HCT116 (cell line): ENCODE results near the gene VPS37D. TPM values are rescaled to one million over a fixed set of nuclear protein-coding genes. Genes with fewer than 3 reads are reported as not detected.
A peak's percentile ranks its signal among the peaks of the same experiment; 100 is the strongest.

Experiments
- ATAC-seq: fragments of 200-7000 bp; cut with Tn5 transposase; 2 replicates; pipeline ENCODE4 v1.9.1; 2020; ENCODE audit warnings: mild to moderate bottlenecking, moderate library complexity
- BruUV-seq: library from RNA; stranded (reverse); fragments of 400-500 nt; replicated peaks from 2 replicates; lab custom pipeline; 2021; lab: Mats Ljungman, UMichigan
- CTCF ChIA-PET: fragments of 300-600 bp; sonication (Branson Sonifier 250); formaldehyde crosslinking; loops from one replicate; lab custom pipeline; 2021; ENCODE audit warnings: antibody characterized with exemption; lab: Charles Lee
- POLR2A ChIA-PET: fragments of 300-600, 350-600 bp; sonication (Branson Sonifier 250); formaldehyde crosslinking; loops from one replicate; lab custom pipeline; 2021; ENCODE audit warnings: antibody characterized with exemption; lab: Charles Lee
- RAD21 ChIA-PET, 2 experiments: fragments of 300-600 bp; sonication (Branson Sonifier 250); formaldehyde crosslinking; loops; one replicate each; lab custom pipeline; 2023; ENCODE audit warnings: low total read pairs in 2 of 2; ENCODE audit not compliant: uncharacterized antibody in 2 of 2, unreplicated experiment in 2 of 2, low non-redundant PET in 1 of 2; lab: Charles Lee
- DNase-seq: peaks from one replicate; pipeline ENCODE4 v3.0.0-alpha.2; 2010; ENCODE audit warnings: low read depth, low spot score
- H2AFZ ChIP-seq: fragments of 200-600 bp; shearing (Covaris generic), sonication (generic); 2 replicates; pipeline ENCODE4 v1.6.1; 2017; ENCODE audit warnings: low read depth, mixed run types, mixed read lengths, antibody characterized with exemption, low read length; ENCODE audit not compliant: poor library complexity, severe bottlenecking
- H3K27ac ChIP-seq: 2 replicates; pipeline ENCODE4 v1.5.1; 2012; ENCODE audit warnings: low read depth, low read length
- H3K27me3 ChIP-seq: fragments of 200-600 bp; sonication (generic); 2 replicates; pipeline ENCODE4 v1.6.1; 2016; ENCODE audit warnings: mixed run types, low read length, mixed read lengths; ENCODE audit not compliant: insufficient read depth
- H3K36me3 ChIP-seq, 2 experiments: fragments of 200-500 bp in 1 of 2; fragments of 200-600 bp in 1 of 2; sonication (Bioruptor generic) in 1 of 2; sonication (generic) in 1 of 2; 2 replicates each; pipeline versions ENCODE4 v1.5.1 to v1.6.1; 2014 to 2016; ENCODE audit warnings: low read length in 2 of 2, inconsistent platforms in 1 of 2, mixed read lengths in 1 of 2, mixed run types in 1 of 2; ENCODE audit not compliant: insufficient read depth in 2 of 2, control insufficient read depth in 1 of 2
- H3K4me1 ChIP-seq, 2 experiments: fragments of 200-600 bp in 1 of 2; sonication (generic) in 1 of 2; 2 replicates each; pipeline versions ENCODE4 v1.5.1 to v1.6.1; 2012 to 2017; ENCODE audit warnings: low read length in 2 of 2, inconsistent platforms in 1 of 2, mild to moderate bottlenecking in 1 of 2, mixed read lengths in 1 of 2, mixed run types in 1 of 2, moderate library complexity in 1 of 2; ENCODE audit not compliant: insufficient read depth in 2 of 2, control insufficient read depth in 1 of 2
- H3K4me2 ChIP-seq: fragments of 200-600 bp; sonication (generic); 2 replicates; pipeline ENCODE4 v1.6.1; 2017; ENCODE audit warnings: mixed run types, low read length, mixed read lengths
- H3K4me3 ChIP-seq, 2 experiments: fragments of 200-600 bp in 1 of 2; sonication (generic) in 1 of 2; replicated peaks in 1 of 2; 2 replicates each; pipeline ENCODE4 v1.5.1; 2011 to 2016; ENCODE audit warnings: low read length in 2 of 2, control low read depth in 1 of 2, low read depth in 1 of 2, mild to moderate bottlenecking in 1 of 2, mixed read lengths in 1 of 2, mixed run types in 1 of 2
- H3K79me2 ChIP-seq: fragments of 200-600 bp; sonication (generic); 2 replicates; pipeline ENCODE4 v1.6.1; 2017; ENCODE audit warnings: mild to moderate bottlenecking, mixed run types, low read length, moderate library complexity, mixed read lengths; ENCODE audit not compliant: insufficient read depth
- H3K9ac ChIP-seq: fragments of 200-600 bp; sonication (generic); 2 replicates; pipeline ENCODE4 v1.6.1; 2016; ENCODE audit warnings: low read length, mixed read lengths
- H3K9me2 ChIP-seq: fragments of 200-600 bp; sonication (generic), shearing (Covaris generic); 2 replicates; pipeline ENCODE4 v1.6.1; 2017; ENCODE audit warnings: mixed run types, mild to moderate bottlenecking, moderate library complexity; ENCODE audit not compliant: insufficient read depth
- H3K9me3 ChIP-seq, 2 experiments: fragments of 200-500 bp in 1 of 2; fragments of 200-600 bp in 1 of 2; sonication (Bioruptor generic) in 1 of 2; sonication (generic) in 1 of 2; 2 replicates each; pipeline ENCODE4 v1.6.1; 2014 to 2017; ENCODE audit warnings: low read length in 2 of 2, mixed read lengths in 2 of 2, inconsistent platforms in 1 of 2, low read depth in 1 of 2, mild to moderate bottlenecking in 1 of 2, mixed run types in 1 of 2, moderate library complexity in 1 of 2; ENCODE audit not compliant: control insufficient read depth in 1 of 2, insufficient read depth in 1 of 2
- H4K20me1 ChIP-seq: fragments of 200-600 bp; sonication (generic), shearing (Covaris generic); 2 replicates; pipeline ENCODE4 v1.6.1; 2017; ENCODE audit warnings: mixed run types, mild to moderate bottlenecking, moderate library complexity; ENCODE audit not compliant: insufficient read depth
- CTCF ChIP-seq, 3 experiments: fragments of 200-600 bp in 1 of 3; sonication (generic) in 1 of 3; IDR thresholded peaks in 2 of 3; conservative IDR thresholded peaks in 1 of 3; 2 replicates each; pipeline ENCODE4 v1.5.1; 2012 to 2017; ENCODE audit warnings: low read depth in 2 of 3, low read length in 2 of 3, antibody characterized with exemption in 1 of 3, borderline replicate concordance in 1 of 3, control low read depth in 1 of 3, mild to moderate bottlenecking in 1 of 3, mixed read lengths in 1 of 3, mixed run types in 1 of 3, moderate library complexity in 1 of 3; ENCODE audit not compliant: insufficient read depth in 1 of 3
- EZH2phosphoT487 ChIP-seq: fragments of 200-600 bp; IDR thresholded peaks from 2 replicates; pipeline ENCODE4 v1.6.1; 2018; ENCODE audit warnings: antibody characterized with exemption, borderline replicate concordance
- MAX ChIP-seq: IDR thresholded peaks from 2 replicates; pipeline ENCODE4 v1.6.1; 2012
- REST ChIP-seq: IDR thresholded peaks from 2 replicates; pipeline ENCODE4 v1.6.1; 2012; ENCODE audit warnings: low read depth
- ZFX ChIP-seq: fragments of 450-650 bp; IDR thresholded peaks from 2 replicates; pipeline ENCODE4 v1.6.1; 2017
- intact Hi-C: fragments of 100-400 bp; cut with micrococcal nuclease; formaldehyde crosslinking; loops from 2 replicates; pipeline ENCODE4 v1.10.0; 2022
- total RNA-seq: library from RNA; stranded (reverse); gene quantifications from one replicate; pipeline ENCODE4 v1.2.1, GENCODE V29; 2021; ENCODE audit not compliant: unreplicated experiment

The VPS37D gene
- total RNA-seq, 1 experiment from 2014 or later, result 9.5 TPM

DNA sequence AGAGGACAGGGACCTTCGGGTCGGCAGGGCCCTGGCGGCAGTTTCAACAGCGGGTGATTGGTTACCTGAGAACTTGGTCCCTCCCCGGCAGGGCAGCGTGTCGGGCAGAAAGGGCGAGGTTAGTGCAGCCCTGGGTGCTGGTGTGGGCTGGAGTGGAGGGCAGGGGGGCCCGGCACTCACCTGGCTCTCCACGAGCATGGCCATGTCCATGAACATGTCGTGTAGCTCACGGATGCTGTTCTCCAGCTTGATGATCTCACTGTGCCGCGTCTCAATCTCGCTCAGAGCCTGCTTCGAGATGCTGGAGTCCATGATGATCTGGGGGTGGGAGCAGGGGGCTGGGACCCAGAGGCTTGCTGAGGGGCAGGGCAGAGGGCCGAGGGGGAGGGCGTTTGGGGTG is 35.0 kb downstream of the VPS37D start:
- POLR2A ChIA-PET, result no interaction called here
- H3K4me3 ChIP-seq, result no peak overlapping the region
- peak overlapping the region; percentile 27; the same call in 1 of the 2 replicates for H3K27ac ChIP-seq
- ATAC-seq, result no peak
- H3K9ac ChIP-seq, result no peak overlapping the region
- no peaks in the 10 kb centered on the region for H3K27me3 ChIP-seq
- DNase-seq, result no peak
- peaks cover 26 to 51% of the 10 kb centered on the region in 2 experiments for H3K4me1 ChIP-seq
- H3K4me2 ChIP-seq, result no peak overlapping the region
- TF ChIP-seq REST (no peak), CTCF (IDR thresholded peaks at IDR 0.05 in 2 of 3, conservative IDR thresholded peaks at IDR 0.05 in 1 of 3; ENCODE audit: borderline replicate concordance in 1 of 3, insufficient read depth in 1 of 3, low read depth in 2 of 3, low read length in 2 of 3) (no peak), MAX (no peak), EZH2phosphoT487 (no peak), ZFX (no peak)
- H3K79me2 ChIP-seq, result peaks cover 7% of the 10 kb centered on the region; the same call in 1 of the 2 replicates
- intact Hi-C loops, result no loop called here
- 0 out of 2 replicates have a peak, but pooled peaks cover 3% of the 10 kb centered on the region for H4K20me1 ChIP-seq
- peaks cover 26 to 47% of the 10 kb centered on the region in 2 experiments; a peak in 3 of 4 replicates for H3K36me3 ChIP-seq
- no TSS peak for BruUV-seq
- no peaks in the 10 kb centered on the region for H3K9me3 ChIP-seq
- CTCF ChIA-PET, result interaction anchor here (0.7 to 2.0 kb wide), 2 partner anchors 13 to 23 kb away, joined by 4 to 7 read pairs; no protein-coding TSS in a partner anchor
- RAD21 ChIA-PET, result interaction anchor here (0.8 to 1.2 kb wide), 2 partner anchors 19 to 23 kb away, joined by 3 read pairs; no protein-coding TSS in a partner anchor
- no peaks in the 10 kb centered on the region for H3K9me2 ChIP-seq
- H2AFZ ChIP-seq, result no peak overlapping the region
